Measurements from ENCODE around the gene SPATA21.

DNA sequence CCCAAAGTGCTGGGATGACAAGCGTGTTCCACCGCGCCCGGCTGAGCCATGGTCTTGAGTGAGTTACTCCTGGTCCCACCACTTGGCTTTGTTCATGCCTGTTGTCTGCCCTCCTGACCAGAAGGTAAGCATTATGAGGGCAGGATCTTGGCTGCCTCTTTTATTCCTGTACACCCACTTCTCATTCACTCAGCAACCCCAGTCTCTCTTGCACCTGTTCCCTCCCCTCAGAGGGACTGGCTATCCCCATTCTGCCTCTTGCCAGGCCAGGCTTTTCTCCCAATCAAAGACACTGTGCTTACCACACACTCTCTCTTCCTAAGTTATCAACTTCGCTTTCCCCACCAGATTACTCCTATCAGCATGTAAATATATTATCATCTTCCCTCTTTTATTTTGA, 26.4 kb downstream of the SPATA21 start:
- TF ChIP-seq, protein P1, sequence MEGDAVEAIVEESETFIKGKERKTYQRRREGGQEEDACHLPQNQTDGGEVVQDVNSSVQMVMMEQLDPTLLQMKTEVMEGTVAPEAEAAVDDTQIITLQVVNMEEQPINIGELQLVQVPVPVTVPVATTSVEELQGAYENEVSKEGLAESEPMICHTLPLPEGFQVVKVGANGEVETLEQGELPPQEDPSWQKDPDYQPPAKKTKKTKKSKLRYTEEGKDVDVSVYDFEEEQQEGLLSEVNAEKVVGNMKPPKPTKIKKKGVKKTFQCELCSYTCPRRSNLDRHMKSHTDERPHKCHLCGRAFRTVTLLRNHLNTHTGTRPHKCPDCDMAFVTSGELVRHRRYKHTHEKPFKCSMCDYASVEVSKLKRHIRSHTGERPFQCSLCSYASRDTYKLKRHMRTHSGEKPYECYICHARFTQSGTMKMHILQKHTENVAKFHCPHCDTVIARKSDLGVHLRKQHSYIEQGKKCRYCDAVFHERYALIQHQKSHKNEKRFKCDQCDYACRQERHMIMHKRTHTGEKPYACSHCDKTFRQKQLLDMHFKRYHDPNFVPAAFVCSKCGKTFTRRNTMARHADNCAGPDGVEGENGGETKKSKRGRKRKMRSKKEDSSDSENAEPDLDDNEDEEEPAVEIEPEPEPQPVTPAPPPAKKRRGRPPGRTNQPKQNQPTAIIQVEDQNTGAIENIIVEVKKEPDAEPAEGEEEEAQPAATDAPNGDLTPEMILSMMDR (IDR thresholded peaks at IDR 0.05) = no peak
- no peak for TF ChIP-seq POLR2A (IDR thresholded peaks at IDR 0.05)

Measured in esophagus squamous epithelium (tissue), 4 donors.